ENCODE data around the gene IL27RA.

GRCh38 chr19:14035706-14036105, 4.1 kb downstream of the IL27RA start:
- TF ChIP-seq ATF3 (IDR thresholded peaks at IDR 0.05) (no peak), JUND (IDR thresholded peaks at IDR 0.05) (no peak), EGR1 (IDR thresholded peaks at IDR 0.05; ENCODE audit: low read depth in 2 of 2) (no peak), MAX (IDR thresholded peaks at IDR 0.05) (no peak), REST (IDR thresholded peaks at IDR 0.05) (no peak), SP1 (IDR thresholded peaks at IDR 0.05) (no peak), RAD21 (IDR thresholded peaks at IDR 0.05) (no peak), HNF4A (conservative IDR thresholded peaks at IDR 0.05) (no peak), RXRA (IDR thresholded peaks at IDR 0.05) (no peak), HNF4G (IDR thresholded peaks at IDR 0.05) (no peak), TAF1 (conservative IDR thresholded peaks at IDR 0.05) (no peak), FOXA2 (IDR thresholded peaks at IDR 0.05) (no peak)
- TF ChIP-seq, protein P1, sequence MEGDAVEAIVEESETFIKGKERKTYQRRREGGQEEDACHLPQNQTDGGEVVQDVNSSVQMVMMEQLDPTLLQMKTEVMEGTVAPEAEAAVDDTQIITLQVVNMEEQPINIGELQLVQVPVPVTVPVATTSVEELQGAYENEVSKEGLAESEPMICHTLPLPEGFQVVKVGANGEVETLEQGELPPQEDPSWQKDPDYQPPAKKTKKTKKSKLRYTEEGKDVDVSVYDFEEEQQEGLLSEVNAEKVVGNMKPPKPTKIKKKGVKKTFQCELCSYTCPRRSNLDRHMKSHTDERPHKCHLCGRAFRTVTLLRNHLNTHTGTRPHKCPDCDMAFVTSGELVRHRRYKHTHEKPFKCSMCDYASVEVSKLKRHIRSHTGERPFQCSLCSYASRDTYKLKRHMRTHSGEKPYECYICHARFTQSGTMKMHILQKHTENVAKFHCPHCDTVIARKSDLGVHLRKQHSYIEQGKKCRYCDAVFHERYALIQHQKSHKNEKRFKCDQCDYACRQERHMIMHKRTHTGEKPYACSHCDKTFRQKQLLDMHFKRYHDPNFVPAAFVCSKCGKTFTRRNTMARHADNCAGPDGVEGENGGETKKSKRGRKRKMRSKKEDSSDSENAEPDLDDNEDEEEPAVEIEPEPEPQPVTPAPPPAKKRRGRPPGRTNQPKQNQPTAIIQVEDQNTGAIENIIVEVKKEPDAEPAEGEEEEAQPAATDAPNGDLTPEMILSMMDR (IDR thresholded peaks at IDR 0.05; ENCODE audit: low read depth, low read length, missing input control): no peak

Measured in liver (tissue), 3 donors.